Lung (tissue), 12 donors: ENCODE measurements around the gene DAD1. TPM values are rescaled to one million over a fixed set of nuclear protein-coding genes. Genes with fewer than 3 reads are reported as not detected.

ENCODE experiments used
- ATAC-seq: fragments of 200-7000 bp; cut with Tn5 transposase; one replicate; pipeline ENCODE4 v1.9.1; 2020; ENCODE audit warnings: moderate number of reproducible peaks; ENCODE audit not compliant: insufficient read depth, low FRiP score
- DNase-seq, 3 donors: peaks; one replicate each; pipeline ENCODE4 v3.0.0-alpha.2; 2013 to 2017
- H3K27ac ChIP-seq, 2 donors: one replicate each; pipeline ENCODE4 v1.5.1; 2013; ENCODE audit warnings: mild to moderate bottlenecking in 2 of 2, moderate library complexity in 2 of 2, control low read depth in 1 of 2, inconsistent platforms in 1 of 2, low read depth in 1 of 2, low read length in 1 of 2
- H3K27me3 ChIP-seq, 3 donors: one replicate each; pipeline ENCODE4 v1.5.1; 2013; ENCODE audit warnings: low read length in 2 of 3; ENCODE audit not compliant: control insufficient read depth in 3 of 3, insufficient read depth in 3 of 3
- H3K36me3 ChIP-seq, 4 donors: one replicate each; pipeline ENCODE4 v1.5.1; 2013; ENCODE audit warnings: low read length in 4 of 4, mild to moderate bottlenecking in 1 of 4, moderate library complexity in 1 of 4; ENCODE audit not compliant: control insufficient read depth in 4 of 4, insufficient read depth in 4 of 4
- H3K4me1 ChIP-seq, 5 donors: one replicate each; pipeline ENCODE4 v1.5.1; 2013; ENCODE audit warnings: low read length in 5 of 5, mild to moderate bottlenecking in 2 of 5, moderate library complexity in 1 of 5; ENCODE audit not compliant: control insufficient read depth in 5 of 5, insufficient read depth in 5 of 5
- H3K4me3 ChIP-seq: one replicate; pipeline ENCODE4 v1.5.1; 2013; ENCODE audit warnings: mild to moderate bottlenecking, control low read depth, moderate library complexity
- H3K9ac ChIP-seq, 2 donors: one replicate each; pipeline ENCODE4 v1.5.1; 2013; ENCODE audit warnings: low read length in 2 of 2, control low read depth in 1 of 2; ENCODE audit not compliant: insufficient read depth in 1 of 2
- H3K9me3 ChIP-seq, 4 donors: one replicate each; pipeline ENCODE4 v1.5.1; 2013; ENCODE audit warnings: low read length in 3 of 4, mild to moderate bottlenecking in 1 of 4, moderate library complexity in 1 of 4; ENCODE audit not compliant: control insufficient read depth in 4 of 4, insufficient read depth in 3 of 4
- WGBS, 2 donors: extraction: QIAGEN DNeasy Blood & Tissue Kit; methylation state at CpG; one replicate each; pipeline ENCODE4 v1.1.7; 2013; 5-methylcytosine and 5-hydroxymethylcytosine counted together
- polyA plus RNA-seq, 2 donors: library from polyadenylated mRNA; stranded (reverse); fragments of 200-250 nt; gene quantifications; one replicate each; pipeline ENCODE4 v1.2.1, GENCODE V29; 2013
- total RNA-seq, 2 donors: library from RNA; depleted of rRNA in 1 of 2; stranded (reverse); fragments of >200 nt in 1 of 2; gene quantifications; one replicate each; pipeline ENCODE4 v1.2.1, GENCODE V29; 2014 to 2021
- TF ChIP-seq, protein P1 (sequence below): IDR thresholded peaks from 2 replicates; pipeline ENCODE4 v1.5.1; 2012; ENCODE audit warnings: mild to moderate bottlenecking; ENCODE audit errors: control extremely low read depth, extremely low read depth
- donor health status: control.
- donor health status: control.
- donor health status: Bipolar disorder and iron deficiency.
- donor health status: healthy.
- donor health status: DM: yes; HTN: yes; CAD: no.

Gene DAD1
- total and polyA plus RNA-seq, 4 donors, result 164 to 377 (median 217) TPM

GRCh38 chr14:22597771-22598098 is 8.7 kb upstream of the DAD1 start:
- H3K27ac ChIP-seq, result peak overlapping the region; percentile 73 to 87
- H3K4me3 ChIP-seq, result peak overlapping the region; percentile 57
- no peaks in the 10 kb centered on the region for H3K9me3 ChIP-seq
- WGBS, 2 donors, result 7 to 10% methylated on average over 9 of the region's 9 CpGs
- no peak for DNase-seq
- H3K36me3 ChIP-seq, result peaks cover 6 to 18% (median 12%) of the 10 kb centered on the region in 4 donors
- H3K4me1 ChIP-seq, result peaks cover 4 to 13% (median 7%) of the 10 kb centered on the region in 5 donors
- H3K27me3 ChIP-seq, result peaks cover 0 to 4% (median 2%) of the 10 kb centered on the region in 3 donors
- no peak for ATAC-seq
- TF ChIP-seq, protein P1, sequence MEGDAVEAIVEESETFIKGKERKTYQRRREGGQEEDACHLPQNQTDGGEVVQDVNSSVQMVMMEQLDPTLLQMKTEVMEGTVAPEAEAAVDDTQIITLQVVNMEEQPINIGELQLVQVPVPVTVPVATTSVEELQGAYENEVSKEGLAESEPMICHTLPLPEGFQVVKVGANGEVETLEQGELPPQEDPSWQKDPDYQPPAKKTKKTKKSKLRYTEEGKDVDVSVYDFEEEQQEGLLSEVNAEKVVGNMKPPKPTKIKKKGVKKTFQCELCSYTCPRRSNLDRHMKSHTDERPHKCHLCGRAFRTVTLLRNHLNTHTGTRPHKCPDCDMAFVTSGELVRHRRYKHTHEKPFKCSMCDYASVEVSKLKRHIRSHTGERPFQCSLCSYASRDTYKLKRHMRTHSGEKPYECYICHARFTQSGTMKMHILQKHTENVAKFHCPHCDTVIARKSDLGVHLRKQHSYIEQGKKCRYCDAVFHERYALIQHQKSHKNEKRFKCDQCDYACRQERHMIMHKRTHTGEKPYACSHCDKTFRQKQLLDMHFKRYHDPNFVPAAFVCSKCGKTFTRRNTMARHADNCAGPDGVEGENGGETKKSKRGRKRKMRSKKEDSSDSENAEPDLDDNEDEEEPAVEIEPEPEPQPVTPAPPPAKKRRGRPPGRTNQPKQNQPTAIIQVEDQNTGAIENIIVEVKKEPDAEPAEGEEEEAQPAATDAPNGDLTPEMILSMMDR, result no peak
- peak overlapping the region; percentile 41 to 84 for H3K9ac ChIP-seq

- no peaks in the 10 kb centered on the region for H3K9me3 ChIP-seq
- TF ChIP-seq, protein P1, result no peak
- peaks cover 4 to 14% (median 9%) of the 10 kb centered on the region in 4 donors for H3K36me3 ChIP-seq
- H3K4me3 ChIP-seq, result no peak overlapping the region
- peaks cover 0 to 5% (median 4%) of the 10 kb centered on the region in 3 donors for H3K27me3 ChIP-seq
- peak in 1 of 3 donors; percentile 11 for DNase-seq
- ATAC-seq, result no peak
- H3K4me1 ChIP-seq, result peaks cover 4 to 13% (median 7%) of the 10 kb centered on the region in 5 donors
- no peak overlapping the region for H3K27ac ChIP-seq
- H3K9ac ChIP-seq, result no peak overlapping the region
- WGBS, 2 donors, result 81 to 93% methylated on average over 6 of the region's 6 CpGs
Observed at GRCh38 chr14:22597265-22597664, 8.2 kb upstream of the DAD1 start.

DNA sequence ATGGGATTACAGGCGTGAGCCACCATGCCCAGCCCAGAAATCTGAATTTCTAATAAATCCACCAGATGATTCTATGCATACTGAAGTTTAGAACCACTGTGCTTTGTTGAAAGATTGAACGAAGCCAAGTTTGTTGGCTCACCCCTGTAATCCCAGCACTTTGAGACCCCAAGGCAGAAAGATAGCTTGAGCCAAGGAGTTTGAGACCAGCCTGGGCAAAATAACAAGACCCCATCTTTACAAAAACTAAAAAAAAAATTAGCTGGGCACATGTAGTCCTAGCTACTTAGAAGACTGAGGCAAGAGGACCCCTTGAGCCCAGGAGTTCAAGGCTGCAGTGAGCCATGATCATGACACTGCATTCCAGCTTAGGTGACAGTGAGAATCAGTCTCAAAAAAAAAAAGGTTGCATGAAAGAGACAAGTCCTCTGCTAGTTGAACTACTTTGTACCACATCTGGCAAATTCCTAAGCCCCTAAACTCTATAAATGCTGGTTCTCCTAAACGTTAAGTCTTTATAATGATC is 7.4 kb upstream of the DAD1 start:
- Histone ChIP-seq H3K27me3 (peaks cover 0 to 5% (median 4%) of the 10 kb centered on the region in 3 donors), H3K9me3 (no peaks in the 10 kb centered on the region), H3K4me3 (no peak overlapping the region), H3K27ac (no peak overlapping the region), H3K4me1 (peaks cover 4 to 13% (median 7%) of the 10 kb centered on the region in 5 donors), H3K9ac (no peak overlapping the region), H3K36me3 (peaks cover 0 to 5% (median under 1%) of the 10 kb centered on the region in 4 donors)
- ATAC-seq, result no peak
- 91 to 92% methylated on average over 3 of the region's 3 CpGs for WGBS, 2 donors
- no peak for DNase-seq
- TF ChIP-seq, protein P1, result no peak
